GM19023 (cell line): ENCODE results near the gene LPCAT3.

Experiments used
- ATAC-seq: cut with Tn5 transposase; IDR thresholded peaks from one replicate; pipeline ENCODE4 v1.9.1; 2021; ENCODE audit warnings: mild to moderate bottlenecking, moderate library complexity; ENCODE audit not compliant: unreplicated experiment

LPCAT3 gene

GRCh38 chr12:6954316-6955107, 63.8 kb downstream of the LPCAT3 start:
- ATAC-seq = no peak

GRCh38 chr12:6953442-6954315, 64.6 kb downstream of the LPCAT3 start:
- peak; percentile 49 for ATAC-seq

GRCh38 chr12:6952863-6953441, 65.3 kb downstream of the LPCAT3 start:
- ATAC-seq = no peak

GRCh38 chr12:6952121-6952862, 66.0 kb downstream of the LPCAT3 start:
- no peak for ATAC-seq

- no peak for ATAC-seq
These were observed 66.6 kb downstream of the LPCAT3 start for GRCh38 chr12:6951551-6952120.

- peak; percentile 27 for ATAC-seq
These were observed 67.3 kb downstream of the LPCAT3 start, which contains the start of gene PTPN6 for GRCh38 chr12:6950811-6951540. PTPN6 (plus strand) TSS chr12:6951356; CDS start chr12:6951513, 157 bp downstream.

- ATAC-seq = no peak
These were observed 67.9 kb downstream of the LPCAT3 start for GRCh38 chr12:6950401-6950801.

GRCh38 chr12:6948873-6949594, 69.2 kb downstream of the LPCAT3 start:
- ATAC-seq = no peak

GRCh38 chr12:6947615-6948014, 70.7 kb downstream of the LPCAT3 start:
- ATAC-seq = no peak

GRCh38 chr12:6946920-6947374, 71.3 kb downstream of the LPCAT3 start:
- no peak for ATAC-seq

- ATAC-seq = peak; percentile 19
These were observed 72.0 kb downstream of the LPCAT3 start for GRCh38 chr12:6946033-6946919.

GRCh38 chr12:6945613-6946012, 72.7 kb downstream of the LPCAT3 start:
- ATAC-seq = no peak

- peak; percentile 34 for ATAC-seq
These were observed 73.7 kb downstream of the LPCAT3 start for GRCh38 chr12:6944381-6945186.

GRCh38 chr12:6943722-6944380, 74.4 kb downstream of the LPCAT3 start, which contains the start of the genes C12orf57 and RNU7-1:
C12orf57 (plus strand) TSS chr12:6944022; CDS start chr12:6944122, 100 bp downstream.
RNU7-1 (plus strand) TSS chr12:6943816.
- ATAC-seq = peak; percentile 37

GRCh38 chr12:6943389-6943721, 74.9 kb downstream of the LPCAT3 start:
- ATAC-seq = peak; percentile 22

- ATAC-seq = no peak
These were observed 76.0 kb downstream of the LPCAT3 start for GRCh38 chr12:6942331-6942665.

- no peak for ATAC-seq
These were observed 76.5 kb downstream of the LPCAT3 start for GRCh38 chr12:6941782-6942181.
